SIG-M5 treated with dmso at 0.1 percent for 504 hours (cell line): ENCODE measurements around the gene USP40.
A peak's percentile ranks its signal among the peaks of the same experiment; 100 is the strongest.

Experiments used
- DNase-seq: peaks from one replicate; lab custom pipeline; 2025; ENCODE audit not compliant: unreplicated experiment; lab: John Stamatoyannopoulos, UW

USP40 gene

DNA sequence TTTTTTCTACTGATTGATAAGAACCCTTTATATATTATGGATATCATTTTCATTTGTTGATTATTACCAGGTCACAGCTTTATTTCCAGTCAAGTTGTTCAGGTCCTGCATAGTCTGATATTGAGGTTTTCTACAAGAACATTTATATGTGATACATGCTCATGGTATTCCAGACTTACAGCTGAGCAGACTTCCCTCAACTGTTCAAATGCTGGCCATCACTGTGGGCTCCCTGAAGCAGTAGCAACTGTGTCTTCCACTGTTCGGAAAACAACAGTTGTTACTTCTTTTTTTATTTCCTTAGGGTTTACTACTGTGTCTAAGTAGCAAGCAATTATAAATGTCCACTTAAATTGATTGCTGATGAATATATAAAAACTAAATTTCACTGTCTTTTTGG is 132.8 kb downstream of the USP40 start:
- DNase-seq = no peak

DNA sequence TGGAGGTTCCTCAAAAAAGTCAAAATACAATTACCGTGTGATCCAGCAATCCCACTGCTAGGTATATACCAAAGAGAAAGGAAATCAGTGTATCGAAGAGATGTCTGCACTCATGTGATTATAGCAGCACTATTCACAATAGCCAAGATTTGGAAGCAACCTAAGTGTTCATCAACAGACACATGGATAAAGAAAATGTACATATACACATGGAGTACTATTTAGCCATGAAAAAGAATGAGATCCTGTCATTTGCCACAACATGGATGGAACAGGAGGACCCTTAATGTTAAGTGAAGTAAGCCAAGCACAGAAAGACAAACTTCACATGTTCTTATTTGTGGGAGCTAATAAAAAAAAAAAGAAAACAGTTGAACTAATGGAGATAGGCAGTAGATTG is 133.6 kb downstream of the USP40 start:
- no peak for DNase-seq

DNA sequence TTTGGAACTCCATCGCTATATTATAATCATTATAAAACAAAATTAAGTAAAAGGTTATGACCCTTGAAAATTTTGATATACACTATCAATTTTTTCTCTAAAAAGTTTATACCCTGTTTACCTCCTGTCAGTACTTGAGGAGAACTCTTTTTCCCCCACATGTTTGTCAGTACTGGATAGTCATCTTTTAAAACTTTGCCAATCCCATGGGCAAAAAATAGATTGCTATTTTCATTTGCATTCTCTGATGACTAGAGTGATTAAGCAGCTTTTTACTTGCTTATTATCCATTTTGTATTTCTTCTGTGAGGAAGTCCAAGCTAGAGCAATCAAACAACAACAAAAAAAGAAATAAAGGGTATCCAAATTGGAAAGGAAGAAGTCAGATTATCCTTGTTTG is 135.9 kb downstream of the USP40 start:
- no peak for DNase-seq

DNA sequence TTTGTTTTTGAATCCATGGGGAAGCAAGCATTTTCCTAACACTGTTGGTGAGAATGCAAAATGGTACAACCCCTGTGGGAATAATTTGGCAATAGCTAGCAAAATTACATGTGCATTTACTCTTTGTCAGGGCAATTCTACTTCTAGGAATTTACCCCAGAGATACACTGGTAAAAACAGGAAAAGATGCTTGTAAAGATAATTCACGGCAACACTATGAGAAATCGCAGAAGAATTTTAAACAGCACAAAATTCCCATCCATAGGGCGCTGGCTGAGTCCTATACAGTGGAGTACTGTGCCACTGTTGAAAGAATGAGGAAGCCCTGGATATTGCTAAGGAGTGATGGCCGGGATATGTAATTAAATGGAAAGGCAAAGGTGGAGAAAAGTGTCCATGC is 136.5 kb downstream of the USP40 start:
- DNase-seq = no peak

DNA sequence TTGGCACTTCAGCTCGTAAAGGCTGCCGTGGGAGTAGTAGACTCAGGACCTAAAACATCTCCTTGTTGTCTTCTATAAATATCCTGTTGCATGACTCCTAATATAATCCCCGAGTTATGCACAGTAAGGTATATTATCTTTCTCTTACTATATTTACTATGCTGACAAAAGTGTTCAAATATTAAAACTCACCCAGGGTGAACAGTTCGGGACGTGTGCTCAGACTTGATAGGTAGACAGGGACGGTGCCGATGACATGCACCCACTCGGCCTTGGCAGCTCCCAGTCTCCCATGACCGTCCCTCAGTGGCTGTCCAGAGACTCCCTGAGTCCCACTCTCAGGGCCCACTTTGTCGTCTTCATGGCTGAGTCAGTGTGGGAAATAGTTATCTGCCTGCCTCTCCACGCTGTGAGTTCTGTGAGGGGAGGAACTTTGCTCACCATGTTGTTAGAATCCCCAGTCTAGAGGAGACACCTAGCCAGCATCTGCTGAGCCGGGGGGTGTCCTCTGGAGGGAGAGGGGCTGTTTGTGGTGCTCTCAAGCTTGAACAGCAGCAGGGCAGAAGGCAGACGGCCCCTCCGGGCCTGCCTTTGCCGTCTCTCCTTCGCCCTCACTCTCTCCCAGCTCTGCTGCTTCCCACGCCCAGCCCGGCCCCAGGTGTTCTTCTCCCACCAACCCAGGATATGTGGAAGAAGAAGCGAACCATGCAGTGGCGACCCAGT is 137.2 kb downstream of the USP40 start:
- DNase-seq = no peak

- DNase-seq = no peak
Measured at GRCh38 chr2:233428438-233428837, 138.1 kb downstream of the USP40 start.

DNA sequence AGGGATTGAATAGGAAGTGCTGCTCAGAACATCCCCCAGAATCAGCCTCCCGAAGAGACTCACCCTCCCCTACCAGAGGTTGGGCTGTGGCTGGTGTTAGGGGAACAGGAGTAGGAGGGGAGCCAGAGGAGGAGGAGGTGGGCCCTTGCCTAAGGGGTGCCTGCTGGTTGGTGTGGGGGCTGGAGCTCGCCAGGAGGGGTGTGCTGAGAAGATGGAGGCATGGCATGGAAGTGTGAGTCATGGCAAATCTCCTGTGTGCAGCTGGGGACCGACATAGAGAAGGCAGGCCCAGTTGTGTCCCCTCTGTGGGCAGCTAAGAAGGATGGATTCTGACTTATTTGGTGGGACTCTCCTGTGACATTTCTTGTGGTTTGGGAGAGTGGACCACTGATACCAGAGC is 138.6 kb downstream of the USP40 start:
- DNase-seq = no peak

GRCh38 chr2:233426619-233427342 is 139.8 kb downstream of the USP40 start:
- DNase-seq = peak; percentile 42
